AG09319 (cell line): ENCODE measurements around the gene CUTC.
A peak's percentile ranks its signal among the peaks of the same experiment; 100 is the strongest.

Experiments used
- DNase-seq: peaks from one replicate; pipeline ENCODE4 v3.0.0-alpha.2; 2010; ENCODE audit warnings: low read depth; ENCODE audit errors: extremely low read depth
- TF ChIP-seq, protein P1 (sequence below): IDR thresholded peaks from 2 replicates; pipeline ENCODE4 v1.5.1; 2011; ENCODE audit warnings: low read depth, mild to moderate bottlenecking, inconsistent platforms, low read length, moderate library complexity

The CUTC gene

DNA sequence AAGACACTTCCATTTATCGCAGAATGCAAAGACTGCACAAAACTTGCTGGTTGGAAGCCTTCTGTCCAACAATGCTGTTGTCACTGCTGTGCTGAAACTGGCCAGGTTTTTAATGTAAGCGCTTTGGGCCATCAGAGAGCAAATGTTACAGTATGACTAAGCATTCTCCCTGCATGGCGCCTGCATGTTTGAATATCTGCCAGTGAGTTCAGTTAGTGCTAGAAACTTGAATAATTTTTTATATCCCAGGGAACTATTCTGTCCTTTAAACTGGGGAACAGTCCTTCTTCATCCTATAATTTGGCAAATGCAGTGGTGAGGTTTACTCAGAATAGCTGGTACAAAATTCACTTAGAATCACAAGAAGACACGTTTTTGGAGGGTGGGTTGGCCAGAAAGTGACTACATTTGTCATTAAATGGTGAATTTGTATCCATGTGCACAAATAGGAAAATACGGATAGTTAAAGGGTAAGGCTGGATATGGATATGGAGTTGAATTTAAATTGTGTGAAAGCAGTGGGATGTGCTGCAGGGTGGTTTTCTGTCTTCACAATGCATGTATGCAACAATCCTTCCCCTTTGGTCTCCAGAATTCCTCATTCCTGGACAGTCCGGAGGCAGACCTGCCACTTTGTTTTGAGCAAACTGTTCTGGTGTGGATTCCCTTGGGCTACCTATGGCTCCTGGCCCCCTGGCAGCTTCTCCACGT, 52.1 kb downstream of the CUTC start:
- TF ChIP-seq, protein P1, sequence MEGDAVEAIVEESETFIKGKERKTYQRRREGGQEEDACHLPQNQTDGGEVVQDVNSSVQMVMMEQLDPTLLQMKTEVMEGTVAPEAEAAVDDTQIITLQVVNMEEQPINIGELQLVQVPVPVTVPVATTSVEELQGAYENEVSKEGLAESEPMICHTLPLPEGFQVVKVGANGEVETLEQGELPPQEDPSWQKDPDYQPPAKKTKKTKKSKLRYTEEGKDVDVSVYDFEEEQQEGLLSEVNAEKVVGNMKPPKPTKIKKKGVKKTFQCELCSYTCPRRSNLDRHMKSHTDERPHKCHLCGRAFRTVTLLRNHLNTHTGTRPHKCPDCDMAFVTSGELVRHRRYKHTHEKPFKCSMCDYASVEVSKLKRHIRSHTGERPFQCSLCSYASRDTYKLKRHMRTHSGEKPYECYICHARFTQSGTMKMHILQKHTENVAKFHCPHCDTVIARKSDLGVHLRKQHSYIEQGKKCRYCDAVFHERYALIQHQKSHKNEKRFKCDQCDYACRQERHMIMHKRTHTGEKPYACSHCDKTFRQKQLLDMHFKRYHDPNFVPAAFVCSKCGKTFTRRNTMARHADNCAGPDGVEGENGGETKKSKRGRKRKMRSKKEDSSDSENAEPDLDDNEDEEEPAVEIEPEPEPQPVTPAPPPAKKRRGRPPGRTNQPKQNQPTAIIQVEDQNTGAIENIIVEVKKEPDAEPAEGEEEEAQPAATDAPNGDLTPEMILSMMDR, result no peak
- DNase-seq, result peak; percentile 55

DNA sequence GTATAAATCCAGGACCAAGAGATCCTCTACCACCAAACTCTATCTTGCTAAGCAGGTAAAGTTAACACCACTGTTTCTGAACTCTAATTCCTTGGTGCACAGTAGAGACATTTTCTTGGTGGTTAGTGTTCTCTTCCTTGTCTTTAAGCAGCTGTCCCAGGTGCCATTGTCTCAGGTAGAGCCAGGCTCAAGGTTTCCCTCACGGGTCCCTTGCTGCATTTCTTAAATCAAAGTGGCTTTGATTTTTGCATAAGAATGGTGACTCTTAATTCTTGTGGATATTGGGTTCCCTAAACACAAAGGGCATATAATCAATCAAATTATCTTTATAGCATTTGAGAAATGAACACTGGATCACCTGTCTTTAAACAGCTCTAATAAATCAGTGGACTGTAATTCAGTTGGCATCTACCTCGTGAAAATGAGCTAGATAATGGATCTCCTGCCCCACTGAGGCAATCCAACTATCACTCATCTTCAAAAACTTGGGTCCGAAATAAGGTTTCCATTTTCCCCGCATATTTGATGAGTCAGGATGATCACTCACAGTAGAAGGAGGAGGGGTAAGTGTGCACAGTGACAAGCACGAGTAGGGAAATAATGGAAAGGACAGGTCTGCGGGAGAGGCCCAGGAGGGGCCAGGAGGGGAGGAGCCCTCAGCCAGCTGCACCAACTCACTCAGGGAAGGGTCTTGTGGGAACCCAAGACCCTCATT, 52.9 kb downstream of the CUTC start:
- TF ChIP-seq, protein P1, result no peak
- no peak for DNase-seq

DNA sequence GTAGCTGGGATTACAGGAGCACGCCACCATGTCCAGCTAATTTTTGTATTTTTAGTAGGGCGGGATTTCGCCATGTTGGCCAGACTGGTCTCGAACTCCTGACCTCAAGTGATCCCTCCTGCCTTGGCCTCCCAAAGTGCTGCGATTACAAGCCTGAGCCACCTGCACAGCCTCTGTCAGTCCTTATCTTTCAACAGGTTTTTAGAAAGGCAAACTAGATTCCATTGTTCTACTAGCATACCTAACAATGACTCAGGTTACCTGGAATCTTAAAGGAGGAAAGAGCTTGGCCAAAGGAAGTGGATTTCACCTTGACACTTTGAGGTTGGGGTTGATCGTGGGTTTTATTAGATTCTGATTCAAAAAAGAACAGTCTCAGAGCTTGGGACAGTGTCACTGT, 53.6 kb downstream of the CUTC start:
- DNase-seq, result no peak
- TF ChIP-seq, protein P1, result no peak

DNA sequence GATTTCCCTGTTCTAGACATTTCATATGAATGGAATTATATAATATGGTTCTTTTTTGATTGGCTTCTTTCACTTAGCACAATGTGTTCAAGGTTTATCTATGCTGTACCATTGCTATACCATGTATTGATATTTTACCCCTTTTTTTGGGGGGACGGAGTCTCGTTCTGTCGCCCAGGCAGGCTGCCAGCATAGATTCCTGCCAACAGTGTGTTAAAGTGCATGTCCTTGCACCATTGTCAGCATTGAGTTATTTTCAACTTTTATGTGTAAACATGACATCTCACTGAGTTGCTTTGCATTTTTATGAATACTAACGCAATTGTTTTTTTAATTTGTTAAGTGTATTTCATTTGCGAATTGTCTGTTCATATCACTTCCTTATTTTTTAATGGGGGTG, 55.3 kb downstream of the CUTC start:
- DNase-seq, result no peak
- TF ChIP-seq, protein P1, result no peak

DNA sequence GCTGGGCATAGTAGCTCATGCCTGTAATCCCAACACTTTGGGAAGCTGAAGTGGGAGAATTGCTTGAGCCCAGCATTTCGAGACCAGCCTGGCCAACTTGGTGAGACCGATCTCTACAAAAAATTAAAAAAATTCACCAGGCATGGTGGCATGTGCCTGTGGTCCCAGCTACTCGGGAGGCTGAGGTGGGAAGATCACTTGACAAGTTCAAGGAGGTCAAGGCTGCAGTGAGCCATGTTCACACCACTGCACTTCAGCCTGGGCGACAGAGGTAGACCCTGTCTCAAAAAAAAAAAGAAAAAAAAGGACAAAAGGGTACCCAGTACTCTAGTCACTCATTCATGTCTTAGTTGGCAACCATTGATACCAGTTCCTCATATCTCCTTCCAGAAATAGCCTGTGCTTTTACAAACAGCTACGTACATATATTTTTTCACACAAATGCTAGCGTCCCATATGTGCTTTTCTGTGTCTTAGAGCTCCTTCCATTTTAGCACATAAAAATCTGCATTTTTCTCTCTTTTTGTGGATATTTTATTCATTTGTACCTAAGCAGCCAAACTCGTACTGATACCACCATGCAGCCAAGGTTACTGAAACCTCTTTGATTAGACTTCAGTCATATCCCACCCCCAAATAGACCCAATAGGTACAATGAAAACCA, 55.9 kb downstream of the CUTC start:
- TF ChIP-seq, protein P1, result no peak
- no peak for DNase-seq

DNA sequence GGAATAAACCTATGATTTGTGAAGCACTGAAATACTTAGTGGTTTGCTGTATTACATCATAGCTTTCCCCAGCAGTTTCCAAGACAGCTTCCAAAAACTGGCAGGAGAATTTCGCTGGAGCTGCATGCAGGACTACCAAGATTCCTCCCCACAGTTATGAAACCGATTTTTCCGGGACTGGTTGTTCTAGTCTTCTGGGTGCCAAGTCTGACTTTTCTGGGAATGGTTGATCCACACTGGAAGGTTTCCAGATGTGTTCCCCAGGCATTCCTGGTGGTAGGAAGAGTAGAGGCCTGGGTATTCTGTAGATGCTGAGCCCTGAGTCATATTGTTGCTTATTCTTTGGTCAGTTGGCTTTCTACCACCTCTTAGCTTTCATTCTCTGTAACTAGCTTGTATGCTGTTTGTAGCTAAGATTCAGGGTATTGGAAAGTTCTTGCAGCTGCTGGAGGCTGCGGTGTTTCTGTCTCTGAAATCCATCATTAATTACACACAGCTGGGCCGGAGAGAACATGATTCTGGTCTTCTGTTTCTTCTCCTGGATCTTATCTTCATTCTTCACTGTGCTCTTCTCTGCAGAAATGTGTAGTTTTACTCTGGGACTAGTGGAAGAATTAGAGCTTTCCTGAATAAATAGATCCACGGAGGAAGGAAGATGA, 56.7 kb downstream of the CUTC start:
- TF ChIP-seq, protein P1, result no peak
- peak; percentile 92 for DNase-seq
